ENCODE data around the gene IL1R2. TPM values are rescaled to one million over a fixed set of nuclear protein-coding genes. Genes with fewer than 3 reads are reported as not detected.

Gene IL1R2
- polyA plus RNA-seq, 1 donor = not detected

DNA sequence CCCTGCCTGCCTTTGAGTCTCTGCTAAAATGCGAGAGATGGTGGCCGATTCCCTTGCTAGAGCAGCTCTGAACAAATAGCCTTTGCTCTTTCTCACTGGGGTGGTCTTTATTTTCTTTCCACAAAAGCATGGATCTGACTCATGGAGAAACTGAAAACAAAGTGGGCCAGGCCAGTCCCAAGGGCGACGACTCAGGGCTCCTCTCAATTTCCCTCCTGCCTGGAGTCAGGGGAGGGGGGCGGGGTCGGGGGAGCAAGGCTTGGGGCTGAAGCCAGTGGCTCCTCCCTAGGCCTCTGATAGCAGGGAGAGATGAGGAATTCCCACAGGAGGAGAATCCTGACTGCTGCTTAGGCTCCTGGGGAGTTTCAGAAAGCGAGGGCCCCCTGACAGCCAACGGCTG is 17.1 kb upstream of the IL1R2 start:
- DNase-seq (ENCODE audit: low read depth) = no peak

DNA sequence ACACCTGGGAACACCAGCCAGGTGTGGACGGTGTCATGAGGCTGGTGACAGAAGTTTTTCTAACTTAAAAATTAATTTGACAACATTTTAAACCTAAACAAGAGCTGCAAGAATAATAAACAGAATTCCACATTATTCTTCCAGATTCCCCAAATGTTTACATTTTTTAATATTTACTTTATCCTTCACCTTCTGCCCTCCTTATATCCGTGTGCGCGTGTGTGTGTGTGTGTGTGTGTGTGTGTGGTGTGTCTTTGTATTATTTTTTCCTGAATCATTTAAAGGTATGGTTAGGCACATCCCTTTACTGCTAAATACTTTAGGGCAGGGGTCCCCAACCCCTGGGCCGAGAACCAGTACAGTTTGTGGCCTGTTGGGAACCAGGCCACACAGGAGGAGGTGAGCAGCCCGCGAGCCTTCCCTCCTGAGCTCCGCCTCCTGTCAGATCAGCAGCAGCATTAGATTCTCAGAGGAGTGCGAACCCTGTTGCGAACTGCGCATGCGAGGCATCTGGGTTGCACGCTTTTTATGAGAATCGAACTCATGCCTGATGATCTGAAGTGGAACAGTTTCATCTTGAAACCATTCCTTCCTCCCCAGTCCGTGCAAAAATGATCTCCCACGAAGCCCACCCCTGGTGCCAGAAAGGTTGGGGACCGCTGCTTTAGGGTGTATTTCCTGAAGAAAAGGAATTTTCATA is 16.4 kb upstream of the IL1R2 start:
- DNase-seq (ENCODE audit: low read depth) = no peak

DNA sequence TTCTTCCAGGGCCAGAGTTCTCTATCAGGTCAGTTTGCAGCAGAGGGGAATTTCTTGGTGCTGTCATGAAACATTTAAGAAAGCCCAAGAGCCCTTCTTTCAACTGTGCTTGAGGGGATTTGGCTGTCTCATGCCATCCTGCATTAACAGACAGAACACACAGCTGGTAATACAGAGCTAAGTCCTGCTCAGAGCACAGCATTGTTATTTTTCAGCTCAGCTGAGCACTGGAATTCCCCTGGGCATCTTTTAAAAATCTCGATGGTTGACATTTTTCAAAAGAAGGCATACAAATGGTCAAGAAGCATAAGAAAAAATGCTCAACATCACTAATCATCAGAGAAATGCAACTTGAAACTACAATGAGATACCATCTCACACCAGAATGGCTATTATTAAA is 14.9 kb upstream of the IL1R2 start:
- no peak for DNase-seq (ENCODE audit: low read depth)

DNA sequence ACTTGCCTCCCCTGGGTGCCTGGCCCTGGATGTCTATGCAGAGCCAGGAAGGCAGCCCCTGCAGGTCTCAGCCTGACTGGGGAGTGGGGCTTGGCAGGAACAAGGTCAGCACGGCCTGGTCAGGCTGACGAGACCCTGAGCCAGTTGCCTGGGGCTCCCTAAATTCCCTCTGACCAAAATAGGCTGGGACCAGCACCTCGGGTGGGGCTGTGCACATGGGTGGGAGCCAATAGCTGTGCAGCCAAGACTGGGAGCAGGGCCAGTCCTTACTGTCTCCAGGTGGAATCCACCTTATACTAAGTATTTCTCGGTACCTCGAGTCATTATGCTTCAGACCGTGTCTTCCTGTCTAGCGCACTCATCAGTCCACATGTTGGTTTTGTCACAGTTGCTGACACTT is 11.4 kb upstream of the IL1R2 start:
- no peak for DNase-seq (ENCODE audit: low read depth)

GRCh38 chr2:101981066-101981465 is 10.7 kb upstream of the IL1R2 start:
- DNase-seq (ENCODE audit: low read depth) = no peak

GRCh38 chr2:101981504-101981903 is 10.3 kb upstream of the IL1R2 start:
- no peak for DNase-seq (ENCODE audit: low read depth)

- DNase-seq (ENCODE audit: low read depth) = no peak
These were observed 9.2 kb upstream of the IL1R2 start for GRCh38 chr2:101982495-101983029.

DNA sequence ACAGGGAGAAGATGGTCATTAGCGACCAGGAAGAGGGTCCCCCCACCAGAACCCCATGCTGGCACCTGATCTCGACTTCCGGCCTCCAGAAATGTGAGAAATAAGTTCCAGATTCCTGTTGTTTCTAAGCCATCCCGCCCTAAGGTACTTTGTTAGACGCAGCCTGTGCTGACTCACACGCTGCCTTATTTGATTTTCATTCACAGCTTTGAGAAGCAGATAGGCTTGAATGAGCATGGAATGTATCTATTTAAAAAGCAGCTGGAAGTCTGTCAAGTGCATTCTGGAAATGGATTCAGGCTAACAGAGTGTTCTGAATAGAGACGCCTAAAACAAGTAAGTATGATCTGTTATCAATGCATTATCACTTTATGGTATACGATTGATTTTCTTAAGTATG is 8.3 kb upstream of the IL1R2 start:
- no peak for DNase-seq (ENCODE audit: low read depth)

- no peak for DNase-seq (ENCODE audit: low read depth)
These were observed 7.8 kb upstream of the IL1R2 start for GRCh38 chr2:101983928-101984327.

DNA sequence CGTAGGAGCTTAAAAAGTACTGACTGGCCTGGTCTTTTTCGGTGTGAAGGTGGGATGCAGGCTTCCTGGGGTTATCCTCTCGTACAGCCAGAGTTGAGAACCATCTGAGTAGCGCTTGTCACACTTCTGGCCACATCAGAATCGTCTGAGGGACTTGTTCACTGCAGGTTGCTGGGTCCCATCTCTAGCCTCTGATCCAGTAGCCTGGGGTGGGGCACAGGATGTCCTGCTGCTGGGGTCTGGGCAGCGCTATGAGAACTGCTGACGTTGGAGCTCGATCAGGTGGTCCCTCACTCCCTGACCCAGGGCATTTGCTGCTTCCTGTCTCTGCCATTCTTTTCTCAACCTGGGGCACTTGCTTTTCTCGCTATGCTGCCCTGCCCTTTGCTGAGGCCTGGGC is 7.1 kb upstream of the IL1R2 start:
- DNase-seq (ENCODE audit: low read depth) = no peak

DNA sequence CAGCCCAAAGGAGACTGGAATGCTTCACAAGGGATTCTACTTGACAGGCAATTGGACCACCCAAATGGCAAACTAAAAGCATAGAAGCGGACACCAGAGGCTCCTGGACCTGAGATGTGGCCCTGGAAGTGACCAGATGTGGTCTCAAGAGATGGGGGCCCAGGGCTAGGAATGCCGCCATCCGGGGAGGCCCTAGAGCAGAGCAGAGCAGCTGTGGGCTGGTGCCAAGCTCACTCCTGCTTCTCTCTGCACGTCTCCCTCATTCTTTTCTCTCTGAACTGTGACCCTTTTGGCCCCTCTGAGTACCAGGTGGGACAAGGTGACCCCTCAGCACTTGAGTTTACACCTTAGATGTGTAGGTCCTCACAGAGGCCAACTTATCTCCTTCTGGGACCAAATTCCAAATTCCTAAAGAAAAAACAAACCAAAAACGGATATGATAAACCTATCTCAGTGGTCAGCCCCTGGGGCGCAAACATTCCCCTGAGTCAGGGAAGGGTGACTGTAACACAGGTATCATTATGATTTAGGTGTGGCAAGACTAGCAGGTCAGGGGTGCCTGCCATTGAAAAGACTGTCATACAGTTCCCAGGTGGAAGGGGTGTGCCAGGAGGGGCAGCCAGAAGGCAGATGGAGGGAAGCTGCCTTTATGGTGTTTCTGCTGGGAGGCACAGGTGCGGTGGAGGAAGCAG is 6.5 kb upstream of the IL1R2 start:
- no peak for DNase-seq (ENCODE audit: low read depth)

DNA sequence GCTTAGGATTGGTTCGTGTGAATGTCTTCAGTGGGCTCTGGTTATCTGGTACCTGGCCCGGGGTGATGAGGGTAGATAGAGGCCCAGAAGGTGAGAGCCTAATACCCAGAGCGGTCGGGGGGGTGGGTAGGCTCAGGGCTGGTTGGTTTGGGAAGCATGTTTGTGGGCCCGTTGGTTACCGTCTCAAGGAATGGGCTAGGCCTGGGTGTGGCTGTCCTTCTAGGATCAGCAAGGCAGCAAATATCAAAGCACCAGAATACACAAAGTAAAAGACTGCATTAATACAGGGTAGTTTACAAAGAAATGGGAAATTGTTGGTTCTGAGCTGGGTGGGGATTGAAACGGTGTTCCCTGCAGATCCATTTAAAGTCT is 6.0 kb upstream of the IL1R2 start:
- no peak for DNase-seq (ENCODE audit: low read depth)

GRCh38 chr2:101986376-101986775 is 5.4 kb upstream of the IL1R2 start:
- no peak for DNase-seq (ENCODE audit: low read depth)

GRCh38 chr2:101986804-101987740 is 4.7 kb upstream of the IL1R2 start:
- no peak for DNase-seq (ENCODE audit: low read depth)

DNA sequence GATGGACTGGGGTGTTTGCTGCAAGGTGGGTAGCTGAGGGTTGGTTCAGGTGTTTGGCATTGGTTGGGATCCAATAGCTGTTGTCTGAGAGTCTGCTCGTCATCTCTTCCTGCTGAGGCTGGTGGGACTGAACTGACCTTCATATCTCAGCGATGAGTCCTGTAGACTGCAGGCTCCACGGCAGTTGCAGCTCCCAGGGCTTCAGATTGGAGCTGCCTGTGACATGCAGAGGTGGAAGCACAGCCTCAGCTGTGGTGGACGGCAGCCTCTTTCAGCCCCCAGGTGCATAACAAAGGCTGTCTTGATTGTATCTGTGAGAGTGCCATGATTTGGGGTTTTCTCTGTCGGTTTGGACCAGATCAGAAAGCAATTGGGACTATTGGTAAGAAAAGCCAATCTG is 3.9 kb upstream of the IL1R2 start:
- no peak for DNase-seq (ENCODE audit: low read depth)

- no peak for DNase-seq (ENCODE audit: low read depth)
These were observed 3.2 kb upstream of the IL1R2 start for GRCh38 chr2:101988541-101988940.

GRCh38 chr2:101989740-101990460 is 1.9 kb upstream of the IL1R2 start:
- DNase-seq (ENCODE audit: low read depth) = no peak

GRCh38 chr2:101993772-101994171 is 2.0 kb downstream of the IL1R2 start:
- DNase-seq (ENCODE audit: low read depth) = no peak

GRCh38 chr2:101995019-101995418 is 3.3 kb downstream of the IL1R2 start:
- DNase-seq (ENCODE audit: low read depth) = no peak

GRCh38 chr2:101995804-101996203 is 4.0 kb downstream of the IL1R2 start:
- DNase-seq (ENCODE audit: low read depth) = no peak

GRCh38 chr2:101998556-101998895 is 6.8 kb downstream of the IL1R2 start:
- DNase-seq (ENCODE audit: low read depth) = no peak
